ENCODE results near the gene NOVA2. TPM values are rescaled to one million over a fixed set of nuclear protein-coding genes. Genes with fewer than 3 reads are reported as not detected.

The NOVA2 gene, protein sequence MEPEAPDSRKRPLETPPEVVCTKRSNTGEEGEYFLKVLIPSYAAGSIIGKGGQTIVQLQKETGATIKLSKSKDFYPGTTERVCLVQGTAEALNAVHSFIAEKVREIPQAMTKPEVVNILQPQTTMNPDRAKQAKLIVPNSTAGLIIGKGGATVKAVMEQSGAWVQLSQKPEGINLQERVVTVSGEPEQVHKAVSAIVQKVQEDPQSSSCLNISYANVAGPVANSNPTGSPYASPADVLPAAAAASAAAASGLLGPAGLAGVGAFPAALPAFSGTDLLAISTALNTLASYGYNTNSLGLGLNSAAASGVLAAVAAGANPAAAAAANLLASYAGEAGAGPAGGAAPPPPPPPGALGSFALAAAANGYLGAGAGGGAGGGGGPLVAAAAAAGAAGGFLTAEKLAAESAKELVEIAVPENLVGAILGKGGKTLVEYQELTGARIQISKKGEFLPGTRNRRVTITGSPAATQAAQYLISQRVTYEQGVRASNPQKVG
- total RNA-seq (0.12 TPM in 1 of 2 replicates, not detected in the other), polyA plus RNA-seq (0.08 and 0.16 TPM in 2 replicates)

DNA sequence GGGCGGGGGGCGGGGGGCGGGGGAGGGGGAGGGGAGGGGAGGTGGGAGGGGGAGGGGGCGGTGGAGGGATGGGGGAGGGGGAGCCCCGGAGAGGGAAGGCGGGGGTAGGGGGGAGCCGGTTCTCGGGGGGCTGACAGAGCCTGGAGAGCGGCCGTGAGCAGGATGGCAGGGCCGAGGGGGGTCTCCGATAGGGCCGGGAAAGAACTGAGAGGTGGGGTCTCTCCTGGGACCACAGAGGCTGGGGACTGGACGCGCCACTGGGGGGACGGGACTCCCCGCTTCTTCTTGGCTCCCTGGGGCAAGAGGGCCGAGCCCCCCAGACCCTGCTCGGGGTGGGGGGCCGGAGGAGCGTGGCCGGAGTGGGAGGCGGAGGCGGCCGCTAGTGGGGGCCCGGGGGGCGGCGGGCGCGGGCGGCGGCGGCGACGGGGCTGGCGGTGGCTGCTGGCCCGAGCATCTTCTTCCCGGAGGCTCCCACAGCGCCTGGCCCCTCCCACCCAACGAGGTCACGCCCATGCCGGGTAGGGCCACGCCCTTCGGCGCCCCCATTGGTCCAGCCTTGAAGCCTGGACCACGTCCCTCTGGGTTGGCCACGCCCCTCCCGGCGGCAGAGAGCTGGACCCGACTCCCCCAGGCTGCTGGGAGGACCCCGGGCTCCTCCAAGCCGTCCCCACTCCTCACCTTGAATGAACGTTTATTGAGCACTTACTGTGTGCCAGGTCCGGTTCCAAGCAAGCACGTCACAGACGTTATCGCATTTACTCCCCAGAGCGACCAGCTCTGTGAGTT lies at the start of gene NOVA2:
NOVA2 (minus strand) TSS at position 313 of the 786 bp plus-strand sequence. CDS start 514 bp downstream, outside the sequence.
- peaks cover 47% of the 10 kb centered on the region for H3K27me3 ChIP-seq

DNA sequence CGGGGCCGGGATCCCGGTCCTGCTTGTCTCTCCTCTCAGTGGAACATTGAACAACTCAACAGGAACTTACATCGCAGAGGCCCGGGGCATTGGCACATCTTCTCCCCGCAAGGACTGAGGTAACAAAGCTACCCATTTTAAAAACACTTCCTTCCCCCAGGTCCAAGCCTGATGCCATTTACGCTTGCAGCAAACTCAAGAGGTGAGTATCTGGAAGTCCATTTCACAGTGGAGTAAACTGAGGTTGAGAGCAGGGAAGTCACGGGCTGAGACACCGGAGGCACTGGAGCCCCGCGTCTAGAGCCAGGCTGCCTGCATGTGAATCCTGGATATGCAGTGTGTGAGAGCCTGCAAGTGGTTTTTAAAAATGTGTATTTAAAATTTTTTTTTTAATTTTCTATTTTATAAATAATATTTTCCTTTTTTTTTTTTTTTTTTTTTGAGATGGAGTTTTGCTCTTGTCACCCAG lies 49.7 kb upstream of the NOVA2 start:
- Histone ChIP-seq H3K4me3 (no peak overlapping the region), H4K20me1 (ENCODE audit: insufficient read depth, poor library complexity, severe bottlenecking) (no peaks in the 10 kb centered on the region), H3K4me1 (ENCODE audit: insufficient read depth) (no peaks in the 10 kb centered on the region), H3K27ac (no peak overlapping the region), H3K9me2 (replicated peaks; ENCODE audit: insufficient read depth) (no peaks in the 10 kb centered on the region), H3K9me3 (ENCODE audit: low read depth) (no peaks in the 10 kb centered on the region), H3K27me3 (no peaks in the 10 kb centered on the region), H3K4me2 (no peak overlapping the region), H3K36me3 (replicated peaks; ENCODE audit: insufficient read depth, low read depth) (no peaks in the 10 kb centered on the region), H3K79me2 (no peaks in the 10 kb centered on the region), H2AFZ (no peak overlapping the region)
- TF ChIP-seq CTCF (IDR thresholded peaks at IDR 0.05; ENCODE audit: poor library complexity) (no peak), EZH2 (IDR thresholded peaks at IDR 0.05; ENCODE audit: borderline replicate concordance) (no peak), EZH2phosphoT487 (IDR thresholded peaks at IDR 0.05; ENCODE audit: low read depth, severe bottlenecking, unreplicated experiment) (no peak)
- no peak for DNase-seq (ENCODE audit: low spot score)
- 97% methylated on average over 11 of the region's 11 CpGs for WGBS (ENCODE audit: low lambda C conversion rate, missing lambda C conversion rate)

More for the DNA sequence above, at the start of gene NOVA2:
- no peaks in the 10 kb centered on the region for H3K9me2 ChIP-seq (replicated peaks; ENCODE audit: insufficient read depth)
- H3K36me3 ChIP-seq (replicated peaks; ENCODE audit: insufficient read depth, low read depth), result no peaks in the 10 kb centered on the region
- H2AFZ ChIP-seq, result no peak within 1 kb of the TSS
- peak within 1 kb of the TSS; percentile 80 for H3K4me2 ChIP-seq
- no peak within 1 kb of the TSS for H3K27ac ChIP-seq
- no peaks in the 10 kb centered on the region for H3K4me1 ChIP-seq (ENCODE audit: insufficient read depth)
- peak; percentile 70 for DNase-seq (ENCODE audit: low spot score)
- 26% methylated on average over 8 of the region's 58 CpGs for WGBS (ENCODE audit: low lambda C conversion rate, missing lambda C conversion rate)
- H3K79me2 ChIP-seq, result no peaks in the 10 kb centered on the region
- TF ChIP-seq EZH2 (IDR thresholded peaks at IDR 0.05; ENCODE audit: borderline replicate concordance), result peak; percentile 55
- no peak for TF ChIP-seq EZH2phosphoT487 (IDR thresholded peaks at IDR 0.05; ENCODE audit: low read depth, severe bottlenecking, unreplicated experiment)
- H3K9me3 ChIP-seq (ENCODE audit: low read depth), result no peaks in the 10 kb centered on the region
- no peaks in the 10 kb centered on the region for H4K20me1 ChIP-seq (ENCODE audit: insufficient read depth, poor library complexity, severe bottlenecking)
- H3K4me3 ChIP-seq, result no peak within 1 kb of the TSS

DNA sequence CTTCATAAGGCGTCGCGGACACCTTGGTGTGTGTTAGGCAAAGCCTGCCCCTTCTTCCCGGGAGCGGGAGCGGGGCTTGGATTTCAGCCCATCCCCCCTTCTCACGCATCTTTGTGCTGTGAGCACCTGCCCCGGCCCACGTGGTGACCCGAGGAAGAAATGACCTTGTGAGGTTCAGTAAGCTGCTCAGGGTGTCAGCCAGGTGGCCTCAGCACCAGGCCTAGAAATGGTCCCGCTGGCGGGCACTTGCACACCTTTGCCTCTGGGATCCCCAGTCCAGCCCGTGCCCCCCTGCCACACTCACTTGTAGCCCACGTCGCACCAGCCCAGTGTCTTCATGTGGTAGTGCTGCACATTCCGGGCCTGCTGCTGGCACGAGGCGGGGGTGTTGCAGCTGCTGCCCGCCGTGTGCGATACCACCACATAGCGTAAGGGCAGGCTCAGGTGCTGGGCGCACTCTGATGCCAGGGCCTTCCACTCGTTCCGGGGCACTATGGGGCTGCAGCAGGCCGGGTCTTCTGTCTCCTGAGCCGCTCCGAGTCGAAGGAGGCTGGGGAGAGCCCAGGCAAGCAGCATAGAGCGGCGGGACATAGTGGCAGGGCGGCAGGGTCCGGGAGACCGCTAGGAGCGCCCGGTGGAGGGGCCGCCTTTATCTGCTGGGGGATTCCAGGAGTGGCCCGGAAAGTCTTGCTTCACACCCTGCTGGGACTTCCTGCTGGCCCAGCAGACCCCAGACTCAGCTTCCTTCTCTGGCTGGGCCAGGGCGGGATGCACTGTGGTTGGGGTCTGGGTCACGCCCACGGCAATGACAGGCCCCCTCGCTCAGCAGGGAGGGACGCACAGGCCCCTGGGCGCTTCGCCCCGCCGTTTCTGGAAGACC lies 49.0 kb upstream of the NOVA2 start, which contains the start of gene PGLYRP1:
PGLYRP1 (minus strand) TSS at position 623 of the 880 bp plus-strand sequence; CDS start at position 591, 32 bp downstream.
- 90% methylated on average over 47 of the region's 47 CpGs for WGBS (ENCODE audit: low lambda C conversion rate, missing lambda C conversion rate)
- Histone ChIP-seq H4K20me1 (ENCODE audit: insufficient read depth, poor library complexity, severe bottlenecking) (no peaks in the 10 kb centered on the region), H3K79me2 (no peaks in the 10 kb centered on the region), H3K27me3 (no peaks in the 10 kb centered on the region), H3K4me1 (ENCODE audit: insufficient read depth) (no peaks in the 10 kb centered on the region), H3K4me2 (no peak within 1 kb of the TSS), H3K9me2 (replicated peaks; ENCODE audit: insufficient read depth) (no peaks in the 10 kb centered on the region), H3K27ac (no peak within 1 kb of the TSS), H3K9me3 (ENCODE audit: low read depth) (no peaks in the 10 kb centered on the region), H3K36me3 (replicated peaks; ENCODE audit: insufficient read depth, low read depth) (no peaks in the 10 kb centered on the region), H2AFZ (no peak within 1 kb of the TSS), H3K4me3 (no peak within 1 kb of the TSS)
- peak; percentile 4 for DNase-seq (ENCODE audit: low spot score)
- TF ChIP-seq CTCF (IDR thresholded peaks at IDR 0.05; ENCODE audit: poor library complexity), result no peak
- no peak for TF ChIP-seq EZH2 (IDR thresholded peaks at IDR 0.05; ENCODE audit: borderline replicate concordance)
- TF ChIP-seq EZH2phosphoT487 (IDR thresholded peaks at IDR 0.05; ENCODE audit: low read depth, severe bottlenecking, unreplicated experiment), result no peak

Measured in hepatocyte (in vitro differentiated cells).